ENCODE data around the gene CDH10.

Gene CDH10

GRCh38 chr5:24487368-24488229 is 157.2 kb downstream of the CDH10 start:
- no peak for DNase-seq (ENCODE audit: low read depth)
- TF ChIP-seq CTCF (IDR thresholded peaks at IDR 0.05; ENCODE audit: control insufficient read depth, extremely low read depth, insufficient read depth): no peak
- no peak overlapping the region for H3K4me3 ChIP-seq (ENCODE audit: low read depth, low read length)

GRCh38 chr5:24480952-24481351 is 163.8 kb downstream of the CDH10 start:
- DNase-seq (ENCODE audit: low read depth): no peak
- no peak overlapping the region for H3K4me3 ChIP-seq (ENCODE audit: low read depth, low read length)
- TF ChIP-seq CTCF (IDR thresholded peaks at IDR 0.05; ENCODE audit: control insufficient read depth, extremely low read depth, insufficient read depth): no peak

GRCh38 chr5:24477958-24478357 is 166.8 kb downstream of the CDH10 start:
- TF ChIP-seq CTCF (IDR thresholded peaks at IDR 0.05; ENCODE audit: control insufficient read depth, extremely low read depth, insufficient read depth): no peak
- H3K4me3 ChIP-seq (ENCODE audit: low read depth, low read length): no peak overlapping the region
- no peak for DNase-seq (ENCODE audit: low read depth)

- TF ChIP-seq CTCF (IDR thresholded peaks at IDR 0.05; ENCODE audit: control insufficient read depth, extremely low read depth, insufficient read depth): no peak
- no peak overlapping the region for H3K4me3 ChIP-seq (ENCODE audit: low read depth, low read length)
- no peak for DNase-seq (ENCODE audit: low read depth)
Measured at GRCh38 chr5:24475101-24475500, 169.7 kb downstream of the CDH10 start.

- no peak for TF ChIP-seq CTCF (IDR thresholded peaks at IDR 0.05; ENCODE audit: control insufficient read depth, extremely low read depth, insufficient read depth)
- no peak overlapping the region for H3K4me3 ChIP-seq (ENCODE audit: low read depth, low read length)
- DNase-seq (ENCODE audit: low read depth): no peak
Measured at GRCh38 chr5:24474685-24475084, 170.1 kb downstream of the CDH10 start.

GRCh38 chr5:24472518-24472917 is 172.3 kb downstream of the CDH10 start:
- DNase-seq (ENCODE audit: low read depth): no peak
- no peak overlapping the region for H3K4me3 ChIP-seq (ENCODE audit: low read depth, low read length)
- no peak for TF ChIP-seq CTCF (IDR thresholded peaks at IDR 0.05; ENCODE audit: control insufficient read depth, extremely low read depth, insufficient read depth)

- DNase-seq (ENCODE audit: low read depth): no peak
- TF ChIP-seq CTCF (IDR thresholded peaks at IDR 0.05; ENCODE audit: control insufficient read depth, extremely low read depth, insufficient read depth): no peak
- H3K4me3 ChIP-seq (ENCODE audit: low read depth, low read length): no peak overlapping the region
Measured at GRCh38 chr5:24444414-24444813, 200.4 kb downstream of the CDH10 start.
